SK-N-DZ (cell line): Measurements from ENCODE around the gene IRF7.

Source experiments
- DNase-seq: peaks from one replicate; pipeline ENCODE4 v3.0.0-alpha.2; 2015; ENCODE audit warnings: low spot score

IRF7 gene

DNA sequence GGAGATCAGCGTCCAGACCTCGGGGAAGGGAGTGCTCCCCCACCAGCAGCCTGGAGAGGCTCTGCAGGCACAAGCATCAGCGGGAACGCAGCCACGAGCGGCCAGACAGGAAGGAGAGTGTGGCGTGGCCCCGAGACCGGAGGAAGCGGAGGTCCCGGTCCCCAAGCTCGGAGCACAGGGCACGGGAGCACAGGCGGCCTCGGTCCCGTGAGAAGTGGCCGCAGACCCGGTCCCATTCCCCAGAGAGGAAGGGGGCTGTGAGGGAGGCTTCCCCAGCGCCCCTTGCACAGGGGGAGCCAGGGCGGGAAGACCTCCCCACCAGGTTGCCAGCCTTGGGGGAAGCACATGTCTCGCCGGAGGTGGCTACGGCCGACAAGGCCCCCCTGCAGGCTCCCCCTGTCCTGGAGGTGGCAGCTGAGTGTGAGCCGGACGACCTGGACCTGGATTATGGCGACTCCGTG lies 6.9 kb downstream of the IRF7 start:
- no peak for DNase-seq

DNA sequence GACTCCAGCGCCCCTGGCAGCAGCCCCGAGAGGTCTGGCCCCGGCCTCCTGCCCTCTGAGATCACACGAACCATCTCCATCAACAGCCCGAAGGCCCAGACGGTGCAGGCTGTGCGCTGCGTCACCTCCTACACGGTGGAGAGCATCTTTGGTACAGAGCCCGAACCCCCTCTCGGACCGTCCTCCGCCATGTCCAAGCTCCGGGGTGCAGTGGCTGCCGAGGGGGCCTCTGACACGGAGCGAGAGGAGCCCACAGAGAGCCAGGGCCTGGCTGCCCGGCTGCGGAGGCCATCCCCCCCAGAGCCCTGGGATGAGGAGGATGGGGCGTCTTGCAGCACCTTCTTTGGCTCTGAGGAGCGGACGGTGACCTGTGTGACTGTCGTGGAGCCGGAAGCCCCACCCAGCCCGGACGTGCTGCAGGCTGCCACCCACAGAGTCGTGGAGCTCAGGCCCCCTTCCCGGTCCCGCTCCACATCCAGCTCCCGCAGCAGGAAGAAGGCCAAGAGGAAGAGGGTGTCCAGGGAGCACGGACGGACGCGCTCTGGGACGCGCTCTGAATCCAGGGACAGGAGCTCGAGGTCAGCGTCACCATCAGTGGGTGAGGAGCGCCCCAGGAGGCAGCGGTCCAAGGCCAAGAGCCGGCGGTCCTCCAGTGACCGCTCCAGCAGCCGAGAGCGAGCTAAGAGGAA lies 7.6 kb downstream of the IRF7 start:
- no peak for DNase-seq

DNA sequence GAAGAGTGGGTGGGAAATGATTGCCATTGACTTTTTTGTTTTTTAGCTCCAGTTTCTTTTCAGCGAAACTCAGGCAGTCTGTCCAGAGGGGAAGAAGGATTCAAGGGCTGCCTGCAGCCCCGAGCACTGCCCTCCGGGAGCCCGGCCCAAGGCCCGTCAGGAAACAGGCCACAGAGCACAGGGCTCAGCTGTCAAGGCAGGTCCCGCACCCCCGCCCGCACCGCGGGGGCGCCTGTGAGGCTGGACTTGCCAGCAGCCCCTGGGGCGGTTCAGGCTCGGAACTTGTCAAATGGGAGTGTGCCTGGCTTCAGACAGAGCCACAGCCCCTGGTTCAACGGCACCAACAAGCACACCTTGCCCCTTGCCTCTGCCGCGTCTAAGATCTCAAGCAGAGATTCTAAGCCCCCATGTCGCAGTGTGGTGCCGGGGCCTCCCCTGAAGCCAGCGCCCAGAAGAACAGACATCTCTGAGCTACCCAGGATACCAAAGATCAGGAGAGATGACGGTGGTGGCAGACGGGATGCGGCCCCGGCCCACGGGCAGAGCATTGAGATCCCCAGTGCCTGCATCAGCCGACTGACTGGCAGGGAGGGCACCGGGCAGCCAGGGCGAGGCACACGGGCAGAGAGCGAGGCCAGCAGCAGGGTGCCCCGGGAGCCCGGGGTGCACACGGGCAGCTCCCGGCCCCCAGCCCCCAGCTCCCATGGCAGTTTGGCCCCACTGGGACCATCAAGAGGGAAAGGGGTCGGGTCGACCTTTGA lies 8.6 kb downstream of the IRF7 start:
- no peak for DNase-seq

DNA sequence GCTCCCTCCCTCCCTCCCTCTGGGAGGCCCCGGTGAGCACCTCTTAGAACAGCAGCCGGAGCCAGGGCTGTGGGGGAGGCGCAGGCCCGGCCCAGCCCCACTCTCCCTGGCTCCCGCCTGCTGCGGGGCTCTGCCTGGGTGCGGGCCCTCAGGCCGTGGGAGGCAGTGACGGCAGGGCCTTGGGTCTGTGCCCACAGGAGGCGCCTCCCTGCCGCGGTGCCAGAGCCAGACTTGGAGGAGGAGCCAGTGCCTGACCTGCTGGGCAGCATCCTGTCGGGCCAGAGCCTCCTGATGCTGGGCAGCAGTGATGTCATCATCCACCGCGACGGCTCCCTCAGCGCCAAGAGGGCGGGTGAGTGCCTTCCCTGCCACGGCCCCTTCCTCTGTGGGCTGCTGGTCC lies 9.5 kb downstream of the IRF7 start:
- DNase-seq = no peak

DNA sequence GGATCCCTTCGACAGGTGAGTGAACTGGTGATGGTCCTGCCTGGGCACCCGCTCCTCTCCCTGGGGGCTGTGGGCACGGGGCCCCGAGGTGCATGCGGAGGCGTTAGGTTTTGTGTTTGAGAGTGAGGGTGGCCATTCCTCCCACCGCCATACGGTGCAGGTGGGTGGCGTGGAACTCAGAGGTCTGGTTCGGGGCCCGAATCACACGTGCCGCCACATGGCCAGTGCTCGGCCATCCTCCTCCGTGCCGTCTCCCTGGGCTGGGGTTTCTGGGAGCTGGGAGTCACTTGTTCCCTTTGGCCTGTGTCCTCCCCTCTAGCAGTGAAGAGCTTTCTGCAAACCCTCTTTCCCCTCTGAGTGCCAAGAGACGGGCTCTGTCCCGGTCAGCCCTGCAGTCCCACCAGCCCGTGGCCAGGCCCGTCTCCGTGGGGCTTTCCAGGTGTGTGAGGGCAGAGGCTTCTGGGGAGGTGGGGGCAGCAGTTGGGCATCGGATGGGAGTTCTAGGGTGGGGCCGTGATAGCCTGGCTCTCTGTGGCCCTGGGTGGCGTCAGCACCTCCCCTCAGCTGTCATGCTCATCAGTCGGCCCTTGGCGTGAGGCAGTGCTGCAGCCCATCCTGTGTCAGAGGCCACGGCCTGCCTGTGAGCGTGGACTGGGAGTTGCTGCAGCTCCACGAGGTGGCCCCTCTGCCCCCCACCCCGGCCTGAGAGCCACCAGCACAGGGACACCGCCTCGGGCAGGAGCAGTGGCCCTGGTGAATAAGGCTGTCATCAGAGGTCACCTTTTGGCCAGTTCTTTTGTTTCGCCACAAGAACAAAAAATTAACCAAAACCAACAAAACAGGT lies 10.2 kb downstream of the IRF7 start:
- DNase-seq = no peak

DNA sequence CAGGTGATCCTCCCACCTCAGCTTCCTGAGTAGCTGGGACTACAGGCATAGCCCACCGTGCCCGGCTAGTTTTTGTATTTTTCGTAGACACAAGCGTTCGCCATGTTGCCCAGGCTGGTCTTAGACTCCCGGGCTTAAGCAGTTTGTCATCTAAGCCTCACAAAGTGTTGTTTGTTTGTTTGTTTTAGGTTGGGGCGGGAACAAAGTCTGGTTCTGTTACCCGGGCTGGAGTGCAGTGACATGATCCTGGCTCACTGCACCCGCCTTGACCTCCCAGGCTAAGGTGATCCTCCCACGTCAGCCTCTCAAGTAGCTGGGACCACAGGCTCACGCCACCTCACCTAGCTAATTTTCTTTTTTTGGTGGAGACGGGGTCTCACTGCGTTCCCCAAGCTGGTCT lies 12.6 kb downstream of the IRF7 start:
- DNase-seq = no peak

DNA sequence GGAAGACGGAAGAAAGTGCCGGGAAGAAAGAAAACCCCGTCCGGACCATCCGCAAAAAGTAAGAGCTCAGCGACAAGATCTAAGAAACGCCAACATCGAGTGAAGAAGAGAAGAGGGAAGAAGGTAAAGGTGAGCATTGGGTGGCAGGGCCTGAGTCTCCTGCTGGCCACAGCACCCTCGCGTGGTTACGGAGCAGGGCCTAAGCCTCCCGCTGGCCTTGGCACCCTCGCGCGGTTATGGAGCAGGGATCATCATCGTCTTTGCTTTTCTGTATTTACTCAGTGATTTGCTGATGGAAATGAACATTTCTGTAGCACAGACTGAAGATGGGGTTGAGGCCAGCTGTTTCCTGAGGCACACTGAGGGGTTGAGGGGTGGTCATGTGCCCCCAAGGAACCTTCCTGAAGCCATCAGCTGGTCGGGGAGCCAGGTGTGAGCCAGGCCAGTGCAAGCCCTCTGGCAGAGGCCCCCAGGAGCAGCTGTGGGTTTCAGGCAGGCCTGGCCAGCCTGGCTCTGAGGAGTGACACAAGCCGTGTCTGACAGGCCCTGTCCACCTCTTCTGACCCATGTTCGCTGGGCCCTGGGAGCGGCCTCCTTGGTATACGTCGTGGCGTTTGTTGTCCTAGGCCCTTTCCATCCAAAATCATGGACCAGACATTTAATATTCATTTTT lies 14.0 kb downstream of the IRF7 start:
- no peak for DNase-seq

DNA sequence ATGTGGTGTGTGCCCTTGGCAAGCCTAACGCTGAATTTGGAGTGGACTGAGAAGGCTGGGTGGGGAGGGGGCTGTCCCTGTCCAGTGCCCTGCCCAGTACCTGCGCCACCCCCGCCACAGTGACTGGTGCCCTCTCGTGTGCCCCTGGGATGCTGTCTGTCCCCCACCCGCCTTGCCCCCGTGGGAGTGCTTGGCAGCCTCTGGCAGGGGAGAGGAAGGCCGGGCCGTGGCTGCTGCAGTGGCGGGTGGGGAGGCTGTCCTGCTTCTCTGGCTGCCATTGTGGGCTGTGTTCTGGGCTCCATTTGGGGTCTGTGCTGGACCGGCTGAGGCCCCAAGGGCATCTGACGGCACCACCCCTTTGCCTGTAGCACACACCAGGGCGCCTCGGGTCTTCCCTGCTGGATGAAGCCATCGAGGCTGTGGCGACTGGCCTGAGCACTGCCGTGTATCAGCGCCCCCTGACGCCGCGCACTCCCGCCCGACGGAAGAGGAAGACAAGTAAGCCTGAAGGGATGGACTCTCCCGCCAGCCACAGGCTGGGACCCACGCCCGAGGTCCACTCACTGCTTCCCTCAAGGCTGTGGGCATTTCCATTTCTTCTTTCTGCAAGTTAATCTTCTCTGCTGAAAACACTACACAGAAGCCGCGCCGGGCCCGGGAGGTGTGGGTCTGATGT lies 17.6 kb downstream of the IRF7 start:
- no peak for DNase-seq

DNA sequence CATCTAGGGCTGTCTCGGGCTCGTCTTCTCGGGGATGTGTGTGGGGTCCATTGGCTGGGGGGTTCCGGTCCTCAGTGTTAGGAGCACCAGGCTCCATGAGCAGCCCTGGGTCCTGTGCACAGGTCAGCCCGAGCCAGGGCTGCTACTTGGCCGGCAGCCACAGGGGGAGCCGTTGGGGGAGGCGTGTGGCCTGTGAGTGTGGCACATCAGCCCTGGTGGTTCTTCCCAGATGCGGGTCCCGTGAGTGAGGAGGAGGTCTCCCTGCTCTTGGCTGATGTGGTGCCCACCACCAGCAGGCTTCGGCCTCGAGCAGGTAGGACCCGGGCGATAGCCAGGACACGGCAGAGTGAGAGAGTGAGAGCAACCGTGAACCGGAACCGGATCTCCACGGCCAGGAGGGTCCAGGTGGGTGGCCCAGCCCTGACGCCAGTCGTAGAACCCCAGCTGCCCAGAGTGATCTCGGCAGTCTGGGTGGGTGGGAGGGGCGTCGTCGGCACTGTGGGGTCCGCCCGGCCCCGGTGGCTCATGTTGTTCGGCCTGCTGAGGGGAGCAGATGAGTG lies 18.5 kb downstream of the IRF7 start:
- no peak for DNase-seq

DNA sequence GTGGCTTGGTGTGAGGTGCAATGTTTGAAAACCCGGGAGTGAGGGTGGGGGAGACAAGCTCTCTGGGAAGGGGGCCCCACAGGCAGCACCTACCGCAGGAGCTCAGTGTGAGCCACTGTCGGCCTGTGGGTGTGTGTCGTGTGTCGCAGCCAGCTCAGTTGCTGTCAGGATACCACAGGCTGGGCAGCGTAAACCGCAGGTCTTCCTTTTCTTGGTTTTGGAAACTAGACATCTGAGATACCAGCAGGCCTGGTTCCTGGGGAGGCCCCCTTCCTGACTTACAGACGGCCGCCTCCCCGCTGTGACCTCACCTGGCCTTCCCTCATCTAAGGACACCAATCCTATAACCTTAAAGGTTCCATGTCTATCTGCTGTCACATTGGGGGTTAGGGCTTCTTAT lies 19.4 kb downstream of the IRF7 start:
- no peak for DNase-seq

DNA sequence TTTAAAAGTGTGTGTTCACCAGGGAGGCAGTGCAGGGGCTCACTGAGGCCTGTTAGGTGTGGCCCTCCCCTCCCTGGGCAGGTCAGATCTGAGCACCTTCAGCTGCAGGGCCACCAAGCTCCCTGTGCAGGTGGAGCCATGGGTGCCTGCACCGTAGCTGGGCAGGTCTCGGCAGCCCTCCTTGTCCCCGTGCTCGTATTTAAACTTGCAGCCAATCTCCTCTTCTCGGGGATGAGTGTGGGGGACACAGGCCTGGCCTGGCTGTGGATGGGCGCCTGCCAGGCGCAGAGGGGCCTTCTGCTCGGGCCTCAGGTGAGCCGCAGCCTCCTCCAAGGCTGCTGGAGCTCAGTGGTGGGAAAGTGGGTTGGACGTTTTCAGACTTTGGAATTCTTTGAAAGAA lies 20.4 kb downstream of the IRF7 start:
- no peak for DNase-seq

DNA sequence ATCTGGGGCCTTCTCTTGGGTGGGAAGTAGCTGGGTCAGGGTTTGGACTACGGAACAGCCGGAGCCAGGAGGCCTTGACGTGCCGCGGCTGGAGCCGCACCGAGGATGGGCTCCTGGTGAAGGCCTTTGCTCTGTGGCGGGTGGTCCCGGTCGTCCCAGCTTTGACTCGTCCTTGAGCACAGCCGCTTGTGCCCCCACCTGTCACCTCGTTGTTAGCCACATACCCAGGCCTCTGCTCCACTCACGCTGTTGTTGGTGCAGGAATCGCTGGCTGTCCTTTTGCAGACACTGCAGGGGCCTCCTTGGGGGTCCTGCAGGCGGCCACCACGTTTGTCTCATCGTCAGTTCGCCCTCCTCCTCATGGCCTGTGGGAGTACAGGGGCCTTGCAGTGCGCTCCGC lies 22.4 kb downstream of the IRF7 start:
- no peak for DNase-seq

DNA sequence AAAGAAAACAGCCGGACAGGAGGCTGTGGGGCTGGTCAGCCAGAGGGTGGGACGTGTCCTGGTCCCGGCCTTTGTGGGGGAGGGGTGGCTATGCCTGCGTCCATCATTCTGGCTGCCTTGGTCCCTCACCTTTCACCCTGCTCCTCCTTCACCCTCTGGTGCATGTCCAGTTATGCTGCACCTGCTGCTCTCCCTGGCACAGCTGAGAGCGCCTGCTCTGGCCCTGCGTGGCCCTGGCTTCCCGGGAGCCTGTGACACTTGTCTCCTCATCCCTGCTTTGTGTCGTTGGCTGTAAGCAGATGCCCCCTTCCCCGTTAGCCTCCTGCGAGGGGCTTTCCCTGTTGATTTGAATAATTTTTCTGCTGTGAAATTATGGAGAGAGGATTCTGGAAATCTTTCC lies 22.8 kb downstream of the IRF7 start:
- no peak for DNase-seq

DNA sequence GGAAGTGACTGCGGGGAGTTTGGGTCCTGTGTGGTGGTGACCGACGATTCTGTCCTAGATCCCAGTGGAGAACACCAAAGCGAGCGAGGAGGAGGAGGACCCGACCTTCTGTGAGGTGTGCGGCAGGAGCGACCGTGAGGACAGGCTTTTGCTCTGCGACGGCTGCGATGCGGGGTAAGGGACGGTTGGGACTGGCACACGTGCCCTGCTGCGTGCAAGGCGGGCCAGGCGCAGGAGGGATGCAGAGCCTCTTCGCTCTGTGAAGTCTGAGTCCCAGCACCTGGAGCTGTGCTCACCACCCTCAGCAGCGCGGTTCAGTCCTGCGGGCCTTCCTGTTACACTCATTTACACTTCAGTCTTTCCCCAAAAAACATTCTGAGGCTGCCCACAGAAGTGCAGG lies 23.2 kb downstream of the IRF7 start:
- no peak for DNase-seq

DNA sequence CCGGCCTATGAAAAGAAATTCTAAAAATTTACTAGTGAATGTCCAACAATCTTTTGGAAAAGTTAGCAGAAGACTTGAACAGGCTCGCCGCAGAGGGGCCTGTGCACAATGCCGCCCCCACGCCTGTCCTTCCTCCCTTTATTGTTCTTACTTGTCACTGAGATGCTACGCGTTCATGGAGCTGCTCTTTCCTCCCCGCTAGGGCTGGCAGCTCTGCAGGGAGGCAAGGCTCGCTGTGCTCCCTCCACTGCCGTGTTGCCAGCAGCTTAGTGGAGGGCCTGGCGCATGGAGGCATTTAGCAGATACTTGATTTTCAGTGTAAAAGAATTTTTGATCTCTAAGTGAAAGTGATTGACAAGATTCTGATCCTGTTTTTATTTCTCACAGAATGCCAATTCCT lies 24.8 kb downstream of the IRF7 start:
- DNase-seq = no peak

DNA sequence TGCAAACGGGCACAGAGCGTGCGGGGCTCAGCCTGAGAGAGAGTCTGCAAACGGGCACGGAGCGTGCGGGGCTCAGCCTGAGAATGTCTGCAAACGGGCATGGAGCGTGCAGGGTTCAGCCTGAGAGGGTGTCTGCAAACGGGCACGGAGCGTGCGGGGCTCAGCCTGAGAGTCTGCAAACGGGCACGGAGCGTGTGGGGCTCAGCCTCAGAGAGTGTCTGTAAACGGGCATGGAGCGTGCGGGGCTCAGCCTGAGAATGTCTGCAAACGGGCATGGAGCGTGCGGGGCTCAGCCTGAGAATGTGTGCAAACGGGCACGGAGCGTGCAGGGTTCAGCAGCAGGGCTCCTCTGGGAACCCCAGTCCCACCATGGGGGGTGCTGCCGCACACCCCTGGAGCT lies 26.0 kb downstream of the IRF7 start:
- DNase-seq = no peak

DNA sequence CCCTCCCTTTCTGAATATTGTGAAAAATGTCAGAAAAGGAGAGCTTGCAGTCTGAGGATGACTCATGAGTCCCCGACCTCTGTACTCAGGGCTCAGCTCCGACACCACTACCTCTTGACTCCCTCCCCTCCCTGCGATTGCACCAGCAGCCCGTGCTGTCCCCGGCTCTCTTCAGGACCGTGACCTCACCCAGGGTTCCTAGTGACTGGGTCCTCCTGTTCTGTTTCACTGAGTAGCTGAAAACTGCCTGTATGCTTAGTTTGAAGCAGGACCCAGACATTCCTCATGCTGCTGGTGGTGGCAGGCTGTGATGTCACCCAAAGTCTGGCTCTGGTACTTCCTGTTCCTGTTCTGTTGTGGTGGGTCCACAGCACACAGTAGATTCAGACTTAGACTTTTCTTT lies 27.8 kb downstream of the IRF7 start:
- no peak for DNase-seq

DNA sequence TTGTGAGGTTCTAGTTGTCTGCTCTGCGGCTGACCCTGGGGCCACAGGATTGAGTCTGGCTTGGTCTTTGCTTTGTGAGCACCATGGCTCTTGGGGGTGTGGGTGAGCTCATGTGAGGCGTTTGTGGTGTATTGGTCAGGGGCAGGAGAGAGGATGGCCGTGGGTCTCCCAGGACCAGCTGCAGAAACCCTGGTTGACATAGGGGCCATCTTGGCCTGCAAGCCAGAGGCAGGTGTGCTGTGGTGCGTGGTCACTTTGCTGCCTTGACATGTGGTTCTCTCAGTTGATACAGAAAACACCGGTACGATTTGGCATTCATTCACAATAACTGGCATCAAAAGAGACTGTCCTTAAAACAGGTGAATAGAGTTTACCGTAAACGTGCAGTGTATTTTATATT lies 28.2 kb downstream of the IRF7 start:
- DNase-seq = no peak

DNA sequence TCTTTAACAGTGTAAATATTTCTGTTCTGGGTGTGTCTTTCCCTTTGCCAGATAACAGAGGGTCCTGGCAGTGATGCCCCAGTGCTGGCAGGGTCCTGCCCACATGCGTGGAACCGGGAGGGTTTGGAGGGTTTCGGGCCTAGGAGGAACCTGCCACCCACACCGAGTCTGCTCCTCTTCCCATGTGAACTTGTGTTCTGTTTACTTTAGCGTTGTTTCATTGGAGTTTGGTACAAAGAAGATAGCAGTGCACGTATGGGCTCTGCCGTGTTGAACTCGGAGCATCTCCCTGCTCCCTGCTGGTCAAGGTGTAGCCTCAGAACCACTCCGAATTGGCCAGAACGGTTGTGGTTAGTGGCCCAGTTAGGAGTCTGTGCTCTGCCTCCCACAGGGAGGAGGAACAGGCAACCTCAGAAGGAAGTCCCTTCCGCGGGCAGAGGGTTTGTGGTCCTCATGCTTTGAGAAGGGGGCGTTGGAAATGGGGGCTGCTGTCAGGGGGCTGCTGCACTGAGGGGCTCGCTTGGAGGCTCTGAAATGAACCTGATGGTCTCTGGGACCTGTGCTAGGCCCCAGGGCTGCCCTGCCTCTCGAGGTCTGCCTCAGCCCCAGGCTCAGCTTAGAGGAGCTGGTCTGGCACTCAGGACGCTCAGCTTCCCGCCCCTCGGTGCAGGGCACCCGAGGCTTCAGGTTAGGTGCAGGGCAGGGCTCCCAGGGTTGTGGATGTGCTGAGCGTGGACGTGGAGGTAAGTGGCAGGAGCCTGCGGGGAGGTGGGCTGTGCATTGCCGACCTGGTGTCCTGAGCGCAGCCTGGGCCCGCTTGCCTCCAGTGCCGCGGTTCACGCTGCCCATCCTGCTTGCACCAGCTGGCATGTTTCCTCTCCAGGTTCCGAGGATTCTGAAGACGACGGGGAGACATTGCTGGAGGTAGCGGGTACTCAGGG lies 29.1 kb downstream of the IRF7 start:
- no peak for DNase-seq

DNA sequence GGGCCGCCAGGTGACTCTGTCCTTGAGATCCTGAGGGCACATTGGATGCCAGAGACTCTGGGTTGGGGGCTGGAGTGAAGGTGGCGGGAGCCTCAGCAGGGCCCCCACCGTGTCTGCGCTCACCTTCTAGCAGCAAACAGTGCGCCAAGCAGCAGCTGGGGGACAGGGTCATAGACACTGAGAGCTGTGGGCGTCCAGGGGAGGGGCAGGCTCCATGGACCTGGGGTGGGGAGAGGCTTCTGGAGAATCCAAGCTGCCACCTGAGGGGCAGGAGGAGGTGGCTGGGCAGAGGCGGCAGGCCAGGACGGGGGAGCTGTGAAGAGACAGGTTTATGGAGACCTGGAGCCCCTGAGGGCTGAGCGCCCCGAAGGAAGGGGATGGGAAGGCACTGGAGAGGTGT lies 31.5 kb downstream of the IRF7 start:
- no peak for DNase-seq
